Activated CD8-positive, alpha-beta T cell treated with anti-CD3 and anti-CD28 coated beads, Interleukin-2, amount 10 ng/mL, durations not matched to agents 7 days and 5 days (primary cell): Measurements from ENCODE around the gene HSPA5. TPM values are rescaled to one million over a fixed set of nuclear protein-coding genes. Genes with fewer than 3 reads are reported as not detected.
"Not testable (repeated sequence)": the region's sequence is repeated elsewhere in the genome, so short reads cannot be mapped to it uniquely, and the experiment has no call there.

ENCODE experiments used
- ATAC-seq: fragments of 150-1000 bp; cut with Tn5 transposase; one replicate; pipeline ENCODE4 v1.10.0; 2021; ENCODE audit warnings: moderate library complexity
- CTCF ChIA-PET: fragments of 350-600 bp; sonication (Branson Sonifier 250); formaldehyde crosslinking; loops from one replicate; lab custom pipeline; 2021; ENCODE audit warnings: antibody characterized with exemption; lab: Charles Lee
- POLR2A ChIA-PET: fragments of 350-600 bp; sonication (Branson Sonifier 250); formaldehyde crosslinking; loops from one replicate; lab custom pipeline; 2021; ENCODE audit warnings: antibody characterized with exemption; lab: Charles Lee
- DNase-seq: peaks from one replicate; pipeline ENCODE4 v3.0.0-alpha.2; 2020
- H3K27ac Mint-ChIP-seq: one replicate; pipeline ENCODE4 v1.8.0; 2021; ENCODE audit warnings: mild to moderate bottlenecking, mixed read lengths
- H3K27me3 Mint-ChIP-seq: one replicate; pipeline ENCODE4 v1.8.0; 2021; ENCODE audit warnings: low read depth, mixed read lengths
- H3K36me3 Mint-ChIP-seq: one replicate; pipeline ENCODE4 v1.8.0; 2021; ENCODE audit warnings: low read depth, mixed read lengths
- H3K4me1 Mint-ChIP-seq: one replicate; pipeline ENCODE4 v1.8.0; 2021; ENCODE audit warnings: low read depth, mixed read lengths
- H3K4me3 Mint-ChIP-seq: one replicate; pipeline ENCODE4 v1.8.0; 2021; ENCODE audit warnings: mild to moderate bottlenecking, mixed read lengths
- H3K9me3 Mint-ChIP-seq: one replicate; pipeline ENCODE4 v1.8.0; 2022; ENCODE audit warnings: mixed read lengths; ENCODE audit not compliant: insufficient read depth
- total RNA-seq, 2 experiments: library from RNA; stranded (reverse); gene quantifications; one replicate each; pipeline ENCODE4 v1.2.3, GENCODE V29; 2021

HSPA5 gene
- total RNA-seq, 2 experiments from 2014 or later = 146 to 148 TPM

- DNase-seq (no peak), ATAC-seq (no peak)
- H3K9me3 Mint-ChIP-seq = no peaks in the 10 kb centered on the region
- POLR2A ChIA-PET = interaction anchor here (1.4 kb wide), 1 partner anchor 13 kb away, joined by 6 read pairs; the partner anchor contains the start of gene HSPA5
- no peak overlapping the region for H3K27ac Mint-ChIP-seq
- CTCF ChIA-PET = no interaction called here
- H3K4me1 Mint-ChIP-seq = no peaks in the 10 kb centered on the region
- no peaks in the 10 kb centered on the region for H3K27me3 Mint-ChIP-seq
- H3K4me3 Mint-ChIP-seq = no peak overlapping the region
- H3K36me3 Mint-ChIP-seq = peaks cover 2% of the 10 kb centered on the region
These were observed 13.4 kb downstream of the HSPA5 start for GRCh38 chr9:125227761-125228160.

- POLR2A ChIA-PET = interaction anchor here (0.6 to 1.4 kb wide), 3 partner anchors 16 to 36 kb away, joined by 3 to 4 read pairs (median 4); partner anchors contain the start of gene HSPA5
- H3K4me3 Mint-ChIP-seq, H3K9me3 Mint-ChIP-seq, H3K27ac Mint-ChIP-seq, DNase-seq, H3K36me3 Mint-ChIP-seq, H3K27me3 Mint-ChIP-seq, ATAC-seq, H3K4me1 Mint-ChIP-seq: not testable (repeated sequence)
- CTCF ChIA-PET = interaction anchor here (0.6 kb wide), 1 partner anchor 737 kb away, joined by 3 read pairs; no protein-coding TSS in a partner anchor
These were observed 16.3 kb downstream of the HSPA5 start for GRCh38 chr9:125224858-125225257.

- CTCF ChIA-PET = interaction anchor here (1.1 kb wide), 1 partner anchor 23 kb away, joined by 3 read pairs; no protein-coding TSS in a partner anchor
- no peaks in the 10 kb centered on the region for H3K9me3 Mint-ChIP-seq
These were observed 22.5 kb downstream of the HSPA5 start for GRCh38 chr9:125218621-125219020.

GRCh38 chr9:125214186-125214585 is 27.0 kb downstream of the HSPA5 start:
- ChIA-PET CTCF (no interaction called here), POLR2A (interaction anchor here (2.5 kb wide), 1 partner anchor 27 kb away, joined by 10 read pairs; the partner anchor contains the start of gene HSPA5)
- Mint-ChIP-seq H3K4me3 (no peak overlapping the region), H3K4me1 (no peaks in the 10 kb centered on the region), H3K9me3 (no peaks in the 10 kb centered on the region), H3K27me3 (no peaks in the 10 kb centered on the region), H3K27ac (peak overlapping the region; percentile 37), H3K36me3 (peaks cover 14% of the 10 kb centered on the region)
- no peak for DNase-seq
- ATAC-seq = no peak

More at GRCh38 chr9:125218621-125219020, 22.5 kb downstream of the HSPA5 start:
- Mint-ChIP-seq H3K4me3 (no peak overlapping the region), H3K27ac (no peak overlapping the region), H3K36me3 (peaks cover 10% of the 10 kb centered on the region), H3K27me3 (no peaks in the 10 kb centered on the region), H3K4me1 (no peaks in the 10 kb centered on the region)
- DNase-seq (no peak), ATAC-seq (no peak)
- POLR2A ChIA-PET = interaction anchor here (2.5 kb wide), 1 partner anchor 22 kb away, joined by 10 read pairs; the partner anchor contains the start of gene HSPA5

GRCh38 chr9:125204477-125204876 is 36.7 kb downstream of the HSPA5 start:
- Mint-ChIP-seq H3K4me3 (no peak overlapping the region), H3K4me1 (peaks cover 10% of the 10 kb centered on the region), H3K9me3 (no peaks in the 10 kb centered on the region), H3K27me3 (no peaks in the 10 kb centered on the region), H3K36me3 (peaks cover 31% of the 10 kb centered on the region), H3K27ac (no peak overlapping the region)
- CTCF ChIA-PET = interaction anchor here (0.6 kb wide), 1 partner anchor 34 kb away, joined by 3 read pairs; no protein-coding TSS in a partner anchor
- no peak for DNase-seq
- POLR2A ChIA-PET = interaction anchor here (0.8 kb wide), 1 partner anchor 36 kb away, joined by 3 read pairs; no protein-coding TSS in a partner anchor
- ATAC-seq = no peak

- POLR2A ChIA-PET = interaction anchor here (0.5 to 6.3 kb wide), 3 partner anchors 35 to 226 kb away, joined by 3 to 40 read pairs (median 3); partner anchors contain the start of gene HSPA5
- H3K27me3 Mint-ChIP-seq = no peaks in the 10 kb centered on the region
- H3K4me1 Mint-ChIP-seq = peaks cover 15% of the 10 kb centered on the region
- ATAC-seq (no peak), DNase-seq (no peak)
- peak overlapping the region; percentile 37 for H3K27ac Mint-ChIP-seq
- CTCF ChIA-PET = no interaction called here
- H3K4me3 Mint-ChIP-seq = no peak overlapping the region
- peaks cover 25% of the 10 kb centered on the region for H3K36me3 Mint-ChIP-seq
- no peaks in the 10 kb centered on the region for H3K9me3 Mint-ChIP-seq
These were observed 38.1 kb downstream of the HSPA5 start for GRCh38 chr9:125202846-125203618.

GRCh38 chr9:125200216-125201047 is 40.7 kb downstream of the HSPA5 start, which contains the start of gene RABEPK:
RABEPK (plus strand) TSS chr9:125200542; CDS start chr9:125203014, 2,472 bp downstream.
- no peaks in the 10 kb centered on the region for H3K9me3 Mint-ChIP-seq
- POLR2A ChIA-PET = interaction anchor here (0.6 to 6.3 kb wide), 6 partner anchors 10 to 339 kb away, joined by 3 to 40 read pairs (median 5); partner anchors contain the start of gene HSPA5
- no peaks in the 10 kb centered on the region for H3K27me3 Mint-ChIP-seq
- H3K4me1 Mint-ChIP-seq = peaks cover 22% of the 10 kb centered on the region
- ATAC-seq (peak; percentile 98), DNase-seq (peak; percentile 91)
- peak within 1 kb of the TSS; percentile 94 for H3K27ac Mint-ChIP-seq
- peak within 1 kb of the TSS; percentile 96 for H3K4me3 Mint-ChIP-seq
- CTCF ChIA-PET = interaction anchor here (0.6 to 2.4 kb wide), 4 partner anchors 9 to 61 kb away, joined by 3 to 17 read pairs (median 4); partner anchors contain the start of gene GAPVD1
- H3K36me3 Mint-ChIP-seq = peaks cover 19% of the 10 kb centered on the region

- peaks cover 48% of the 10 kb centered on the region for H3K4me1 Mint-ChIP-seq
- CTCF ChIA-PET = not testable (repeated sequence)
These were observed 45.6 kb downstream of the HSPA5 start for GRCh38 chr9:125195591-125195990.

GRCh38 chr9:125194466-125194865 is 46.7 kb downstream of the HSPA5 start:
- Mint-ChIP-seq H3K27ac (peak overlapping the region; percentile 43), H3K4me3 (peak overlapping the region; percentile 38), H3K4me1 (peaks cover 50% of the 10 kb centered on the region)
- H3K36me3 Mint-ChIP-seq, H3K27me3 Mint-ChIP-seq, CTCF ChIA-PET, DNase-seq, ATAC-seq, H3K9me3 Mint-ChIP-seq: not testable (repeated sequence)
- POLR2A ChIA-PET = interaction anchor here (0.9 kb wide), 1 partner anchor 43 kb away, joined by 3 read pairs; no protein-coding TSS in a partner anchor

More at GRCh38 chr9:125195591-125195990, 45.6 kb downstream of the HSPA5 start:
- not testable (repeated sequence) for DNase-seq, H3K27ac Mint-ChIP-seq, ATAC-seq, H3K36me3 Mint-ChIP-seq, H3K9me3 Mint-ChIP-seq, H3K4me3 Mint-ChIP-seq, H3K27me3 Mint-ChIP-seq
- POLR2A ChIA-PET = interaction anchor here (0.9 kb wide), 1 partner anchor 42 kb away, joined by 3 read pairs; no protein-coding TSS in a partner anchor

- peak overlapping the region; percentile 95 for H3K27ac Mint-ChIP-seq
- DNase-seq = peak; percentile 38
- H3K4me1 Mint-ChIP-seq = peaks cover 56% of the 10 kb centered on the region
- H3K27me3 Mint-ChIP-seq = no peaks in the 10 kb centered on the region
- H3K9me3 Mint-ChIP-seq = no peaks in the 10 kb centered on the region
- H3K36me3 Mint-ChIP-seq = peaks cover 7% of the 10 kb centered on the region
- POLR2A ChIA-PET = interaction anchor here (0.6 to 2.2 kb wide), 7 partner anchors 9 to 329 kb away, joined by 3 to 25 read pairs (median 5); partner anchors contain the start of genes ARPC5L, HSPA5, RABEPK and RPL35
- peak overlapping the region; percentile 89 for H3K4me3 Mint-ChIP-seq
- ATAC-seq = peak; percentile 3
- CTCF ChIA-PET = interaction anchor here (1.1 to 2.2 kb wide), 5 partner anchors 9 to 53 kb away, joined by 3 to 17 read pairs (median 4); partner anchors contain the start of genes HSPA5 and SCAI
These were observed 50.8 kb downstream of the HSPA5 start for GRCh38 chr9:125190361-125190801.
